B cell (primary cell): Measurements from ENCODE around the gene NFILZ. TPM values are rescaled to one million over a fixed set of nuclear protein-coding genes. Genes with fewer than 3 reads are reported as not detected.

Source experiments
- ATAC-seq: fragments of 200-7000 bp; cut with Tn5 transposase; one replicate; pipeline ENCODE4 v1.10.0; 2021; ENCODE audit warnings: low read depth, mild to moderate bottlenecking, moderate number of reproducible peaks, moderate library complexity
- CTCF ChIA-PET: fragments of 350-600 bp; sonication (Branson Sonifier 250); formaldehyde crosslinking; loops from one replicate; lab custom pipeline; 2021; ENCODE audit warnings: antibody characterized with exemption, inconsistent platforms; lab: Charles Lee
- POLR2A ChIA-PET: fragments of 350-600 bp; sonication (Branson Sonifier 250); formaldehyde crosslinking; loops from one replicate; lab custom pipeline; 2021; ENCODE audit warnings: antibody characterized with exemption; lab: Charles Lee
- DNase-seq: peaks from one replicate; pipeline ENCODE4 v3.0.0; 2013
- H2AFZ ChIP-seq: 2 replicates; pipeline ENCODE4 v1.6.1; 2012; ENCODE audit warnings: mild to moderate bottlenecking, low read depth, low read length; ENCODE audit not compliant: insufficient read depth, poor library complexity, severe bottlenecking
- H3K27ac ChIP-seq, 2 donors: 1 replicate in 1 of 2; 2 replicates in 1 of 2; pipeline ENCODE4 v1.5.1; 2012 to 2013; ENCODE audit warnings: low read length in 2 of 2, mild to moderate bottlenecking in 2 of 2, moderate library complexity in 1 of 2
- H3K27me3 ChIP-seq, 4 experiments: fragments of 200-600 bp in 1 of 4; sonication (generic) in 1 of 4; replicated peaks in 1 of 4; 1 replicate in 2 of 4; 2 replicates in 2 of 4; pipeline versions ENCODE4 v1.6.1 to v1.7.0; 2013 to 2016; ENCODE audit warnings: low read length in 3 of 4, mild to moderate bottlenecking in 2 of 4, mixed read lengths in 1 of 4, moderate library complexity in 1 of 4; ENCODE audit not compliant: insufficient read depth in 4 of 4, control insufficient read depth in 3 of 4; ENCODE audit errors: control extremely low read depth in 1 of 4
- H3K36me3 ChIP-seq, 2 experiments: replicated peaks in 1 of 2; 1 replicate in 1 of 2; 2 replicates in 1 of 2; pipeline versions ENCODE4 v1.6.1 to v1.7.1; 2013; ENCODE audit warnings: low read length in 1 of 2; ENCODE audit not compliant: insufficient read depth in 2 of 2, control insufficient read depth in 1 of 2; ENCODE audit errors: control extremely low read depth in 1 of 2, extremely low read depth in 1 of 2
- H3K4me1 ChIP-seq, 2 donors: fragments of 200-600 bp in 1 of 2; sonication (generic) in 1 of 2; 1 replicate in 1 of 2; 2 replicates in 1 of 2; pipeline versions ENCODE4 v1.5.1 to v1.6.1; 2013 to 2017; ENCODE audit warnings: low read length in 2 of 2; ENCODE audit not compliant: control insufficient read depth in 2 of 2, insufficient read depth in 2 of 2
- H3K4me2 ChIP-seq: replicated peaks from 2 replicates; pipeline ENCODE3; 2012; ENCODE audit warnings: mild to moderate bottlenecking, low read depth, low read length; ENCODE audit not compliant: poor library complexity, severe bottlenecking
- H3K4me3 ChIP-seq, 5 experiments: fragments of 200-600 bp in 1 of 5; sonication (generic) in 1 of 5; 1 replicate in 3 of 5; 2 replicates in 2 of 5; pipeline versions ENCODE4 v1.5.1 to v1.7.0; 2011 to 2016; ENCODE audit warnings: low read length in 4 of 5, mild to moderate bottlenecking in 4 of 5, low read depth in 2 of 5, control low read depth in 1 of 5, moderate library complexity in 1 of 5; ENCODE audit not compliant: insufficient read depth in 1 of 5; ENCODE audit errors: control extremely low read depth in 1 of 5, extremely low read depth in 1 of 5
- H3K79me2 ChIP-seq: fragments of 200-600 bp; sonication (generic); one replicate; pipeline ENCODE4 v1.6.0; 2016; ENCODE audit warnings: low read length; ENCODE audit not compliant: control insufficient read depth, insufficient read depth
- H3K9ac ChIP-seq: fragments of 200-600 bp; sonication (generic); 2 replicates; pipeline ENCODE4 v1.6.1; 2017; ENCODE audit warnings: mild to moderate bottlenecking, low read length, moderate library complexity
- H3K9me3 ChIP-seq, 3 donors: one replicate each; pipeline versions ENCODE4 v1.6.1 to v1.7.1; 2013; ENCODE audit warnings: low read length in 2 of 3; ENCODE audit not compliant: control insufficient read depth in 2 of 3, insufficient read depth in 1 of 3; ENCODE audit errors: control extremely low read depth in 1 of 3
- H4K20me1 ChIP-seq: 2 replicates; pipeline ENCODE4 v1.6.0; 2012; ENCODE audit warnings: mild to moderate bottlenecking, low read length; ENCODE audit not compliant: insufficient read depth, control insufficient read depth, poor library complexity, severe bottlenecking
- H3K27ac Mint-ChIP-seq: one replicate; pipeline ENCODE4 v1.8.0; 2021; ENCODE audit warnings: mixed read lengths
- H3K27me3 Mint-ChIP-seq: one replicate; pipeline ENCODE4 v1.8.0; 2021; ENCODE audit warnings: mixed read lengths
- H3K4me1 Mint-ChIP-seq: one replicate; pipeline ENCODE4 v1.8.0; 2021; ENCODE audit warnings: mixed read lengths
- H3K4me3 Mint-ChIP-seq: one replicate; pipeline ENCODE4 v1.8.0; 2021; ENCODE audit warnings: mixed read lengths
- H3K9me3 Mint-ChIP-seq: one replicate; pipeline ENCODE4 v1.8.0; 2022; ENCODE audit warnings: mixed read lengths; ENCODE audit not compliant: insufficient read depth
- EZH2 ChIP-seq: IDR thresholded peaks from 2 replicates; pipeline ENCODE4 v1.6.1; 2012; ENCODE audit warnings: borderline replicate concordance, low read depth, mild to moderate bottlenecking, moderate library complexity, low read length; ENCODE audit not compliant: insufficient read depth, poor library complexity, severe bottlenecking
- WGBS: methylation state at CpG from one replicate; pipeline ENCODE4 v1.1.5; 2013; ENCODE audit warnings: missing lambda C conversion rate; ENCODE audit not compliant: insufficient coverage; 5-methylcytosine and 5-hydroxymethylcytosine counted together
- intact Hi-C: fragments of 100-400 bp; cut with micrococcal nuclease; formaldehyde crosslinking; loops from one replicate; pipeline ENCODE4 v1.10.0; 2022
- polyA plus RNA-seq: library from polyadenylated mRNA; depleted of rRNA; stranded (reverse); fragments of >200 nt; gene quantifications from 2 replicates; pipeline ENCODE4 v1.2.3, GENCODE V29; 2012
- total RNA-seq, 2 donors: library from RNA; stranded (reverse); fragments of 120-200 nt in 1 of 2; gene quantifications; 1 replicate in 1 of 2; 2 replicates in 1 of 2; pipeline versions ENCODE4 v1.2.3 to v1.2.4, GENCODE V29; 2013 to 2022
- TF ChIP-seq, protein P1 (sequence below): fragments of 200-600 bp; IDR thresholded peaks from one replicate; pipeline ENCODE4 v1.8.0; 2022; ENCODE audit warnings: antibody characterized with exemption, mild to moderate bottlenecking

Gene NFILZ
- total and polyA plus RNA-seq, 2 donors (not counting 1 experiment from before 2014, with no cell fraction given) = not detected

DNA sequence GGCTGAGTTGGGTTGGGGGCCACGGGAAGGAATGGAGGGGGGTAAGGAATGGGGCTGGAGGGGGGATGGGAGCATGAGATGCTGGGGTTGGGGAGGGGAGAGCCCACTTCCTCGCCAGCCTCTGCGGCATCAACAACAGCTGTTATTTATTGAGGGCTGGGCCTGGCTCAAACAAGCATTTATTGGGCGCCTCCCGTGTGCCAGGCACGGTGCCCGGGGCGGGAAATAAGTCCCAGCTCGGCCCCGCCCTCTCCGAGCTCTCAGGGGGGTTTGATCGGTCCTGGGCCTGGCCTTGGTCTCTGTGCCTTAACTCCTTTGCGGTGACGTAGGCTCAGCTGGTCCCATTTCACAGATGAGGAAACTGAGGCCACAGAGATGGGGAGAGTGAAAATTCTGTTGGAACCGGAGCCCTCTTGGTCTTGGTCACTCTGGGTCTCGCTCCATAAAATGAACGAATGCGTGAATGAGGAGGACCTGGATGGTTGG, 19.0 kb upstream of the NFILZ start:
- CTCF ChIA-PET = interaction anchor here (1.1 kb wide), 1 partner anchor 30 kb away, joined by 5 read pairs; no protein-coding TSS in a partner anchor
- peaks cover 16 to 22% of the 10 kb centered on the region in 2 donors for H3K4me1 ChIP-seq
- Mint-ChIP-seq H3K9me3 (no peaks in the 10 kb centered on the region), H3K4me3 (no peak overlapping the region), H3K27me3 (peaks cover 40% of the 10 kb centered on the region), H3K27ac (no peak overlapping the region), H3K4me1 (peaks cover 17% of the 10 kb centered on the region)
- no peak overlapping the region for H3K4me2 ChIP-seq
- POLR2A ChIA-PET = no interaction called here
- 58% methylated on average over 18 of the region's 18 CpGs for WGBS
- ATAC-seq (no peak), DNase-seq (no peak)
- H3K27me3 ChIP-seq = peaks cover 0 to 29% (median 19%) of the 10 kb centered on the region in 4 experiments
- TF ChIP-seq, protein P1, sequence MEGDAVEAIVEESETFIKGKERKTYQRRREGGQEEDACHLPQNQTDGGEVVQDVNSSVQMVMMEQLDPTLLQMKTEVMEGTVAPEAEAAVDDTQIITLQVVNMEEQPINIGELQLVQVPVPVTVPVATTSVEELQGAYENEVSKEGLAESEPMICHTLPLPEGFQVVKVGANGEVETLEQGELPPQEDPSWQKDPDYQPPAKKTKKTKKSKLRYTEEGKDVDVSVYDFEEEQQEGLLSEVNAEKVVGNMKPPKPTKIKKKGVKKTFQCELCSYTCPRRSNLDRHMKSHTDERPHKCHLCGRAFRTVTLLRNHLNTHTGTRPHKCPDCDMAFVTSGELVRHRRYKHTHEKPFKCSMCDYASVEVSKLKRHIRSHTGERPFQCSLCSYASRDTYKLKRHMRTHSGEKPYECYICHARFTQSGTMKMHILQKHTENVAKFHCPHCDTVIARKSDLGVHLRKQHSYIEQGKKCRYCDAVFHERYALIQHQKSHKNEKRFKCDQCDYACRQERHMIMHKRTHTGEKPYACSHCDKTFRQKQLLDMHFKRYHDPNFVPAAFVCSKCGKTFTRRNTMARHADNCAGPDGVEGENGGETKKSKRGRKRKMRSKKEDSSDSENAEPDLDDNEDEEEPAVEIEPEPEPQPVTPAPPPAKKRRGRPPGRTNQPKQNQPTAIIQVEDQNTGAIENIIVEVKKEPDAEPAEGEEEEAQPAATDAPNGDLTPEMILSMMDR = no peak
- TF ChIP-seq EZH2 = no peak
- H3K9ac ChIP-seq = no peak overlapping the region
- H4K20me1 ChIP-seq = no peaks in the 10 kb centered on the region
- H3K79me2 ChIP-seq = no peaks in the 10 kb centered on the region
- intact Hi-C loops = no loop called here
- H3K4me3 ChIP-seq = no peak overlapping the region
- no peak overlapping the region for H3K27ac ChIP-seq
- H2AFZ ChIP-seq = no peak overlapping the region
- H3K36me3 ChIP-seq = no peaks in the 10 kb centered on the region
- peaks cover 0 to 18% (median 0%) of the 10 kb centered on the region in 3 donors for H3K9me3 ChIP-seq
